ENCODE measurements around the gene NTHL1.
"Not testable (repeated sequence)": the region's sequence is repeated elsewhere in the genome, so short reads cannot be mapped to it uniquely, and the experiment has no call there.

- TF ChIP-seq CTCF (conservative IDR thresholded peaks at IDR 0.05; ENCODE audit: low read depth, low read length); RAD21 (IDR thresholded peaks at IDR 0.05; ENCODE audit: low read length); SMC3 (IDR thresholded peaks at IDR 0.05; ENCODE audit: low read depth, low read length); POLR2A (IDR thresholded peaks at IDR 0.05; ENCODE audit: low read depth, low read length); RFX5 (IDR thresholded peaks at IDR 0.05; ENCODE audit: low read depth, low read length); ELK1 (IDR thresholded peaks at IDR 0.05; ENCODE audit: borderline replicate concordance, low read depth, low read length); USF2 (IDR thresholded peaks at IDR 0.05; ENCODE audit: low read depth, low read length): not testable (repeated sequence)
- TF ChIP-seq CEBPB (IDR thresholded peaks at IDR 0.05; ENCODE audit: low read depth, low read length), result 0 out of 2 replicates have a peak, but pooled peaks have one; percentile 5
These were observed 35.9 kb downstream of the NTHL1 start for GRCh38 chr16:2011726-2012125.
